BJ (cell line): ENCODE measurements around the gene THNSL1. TPM values are rescaled to one million over a fixed set of nuclear protein-coding genes. Genes with fewer than 3 reads are reported as not detected.

ENCODE experiments used
- CTCF ChIA-PET: fragments of 350-600 bp; formaldehyde crosslinking; extraction: SDS; loops from one replicate; lab custom pipeline; 2021; ENCODE audit warnings: antibody characterized with exemption, inconsistent platforms; lab: Yijun Ruan, JAX
- POLR2A ChIA-PET: fragments of 300-600 bp; sonication (Branson Sonifier 250); formaldehyde crosslinking; extraction: SDS; loops from one replicate; lab custom pipeline; 2021; ENCODE audit warnings: antibody characterized with exemption; lab: Charles Lee
- DNase-seq: peaks from one replicate; pipeline ENCODE4 v3.0.0-alpha.2; 2011; ENCODE audit warnings: low read depth
- H3K27me3 ChIP-seq: 2 replicates; pipeline ENCODE4 v1.6.0; 2011; ENCODE audit warnings: low read length; ENCODE audit not compliant: control insufficient read depth, insufficient read depth
- H3K36me3 ChIP-seq: 2 replicates; pipeline ENCODE4 v1.5.1; 2011; ENCODE audit warnings: low read length; ENCODE audit not compliant: control insufficient read depth, insufficient read depth
- H3K4me3 ChIP-seq: 2 replicates; pipeline ENCODE4 v1.5.1; 2011; ENCODE audit warnings: low read depth, mild to moderate bottlenecking, control low read depth, low read length
- polyA plus RNA-seq: library from polyadenylated mRNA; depleted of rRNA; stranded (reverse); fragments of >200 nt; gene quantifications from 2 replicates; pipeline ENCODE4 v1.2.3, GENCODE V29; 2011
- TF ChIP-seq, protein P1 (sequence below): IDR thresholded peaks from 2 replicates; pipeline ENCODE4 v1.5.1; 2011; ENCODE audit warnings: low read depth, mild to moderate bottlenecking, control low read depth, inconsistent platforms, low read length, moderate library complexity; ENCODE audit not compliant: insufficient read depth

THNSL1 gene
- polyA plus RNA-seq, 1 experiment = 0.78 TPM

DNA sequence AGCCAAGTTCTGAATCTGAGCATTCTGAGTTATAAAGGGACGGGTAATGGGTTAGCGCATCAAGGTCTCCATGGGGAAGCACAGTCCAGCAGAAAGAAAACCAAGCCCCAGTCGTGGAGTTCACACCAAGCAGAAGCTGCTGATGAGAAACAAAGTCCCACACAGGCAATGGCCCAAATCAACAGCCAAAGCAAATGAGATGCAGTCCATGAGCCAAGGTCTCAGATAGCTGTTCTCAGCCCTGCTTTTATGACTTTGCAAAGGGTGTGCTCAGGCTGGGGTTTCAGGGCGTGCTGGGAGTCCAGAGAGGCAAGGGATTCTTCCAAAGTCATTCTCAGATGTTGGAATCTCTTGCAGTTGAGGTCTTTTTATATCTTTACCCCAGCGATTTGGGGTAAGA lies 32.0 kb downstream of the THNSL1 start:
- H3K36me3 ChIP-seq = no peaks in the 10 kb centered on the region
- ChIA-PET POLR2A (no interaction called here), CTCF (no interaction called here)
- TF ChIP-seq, protein P1, sequence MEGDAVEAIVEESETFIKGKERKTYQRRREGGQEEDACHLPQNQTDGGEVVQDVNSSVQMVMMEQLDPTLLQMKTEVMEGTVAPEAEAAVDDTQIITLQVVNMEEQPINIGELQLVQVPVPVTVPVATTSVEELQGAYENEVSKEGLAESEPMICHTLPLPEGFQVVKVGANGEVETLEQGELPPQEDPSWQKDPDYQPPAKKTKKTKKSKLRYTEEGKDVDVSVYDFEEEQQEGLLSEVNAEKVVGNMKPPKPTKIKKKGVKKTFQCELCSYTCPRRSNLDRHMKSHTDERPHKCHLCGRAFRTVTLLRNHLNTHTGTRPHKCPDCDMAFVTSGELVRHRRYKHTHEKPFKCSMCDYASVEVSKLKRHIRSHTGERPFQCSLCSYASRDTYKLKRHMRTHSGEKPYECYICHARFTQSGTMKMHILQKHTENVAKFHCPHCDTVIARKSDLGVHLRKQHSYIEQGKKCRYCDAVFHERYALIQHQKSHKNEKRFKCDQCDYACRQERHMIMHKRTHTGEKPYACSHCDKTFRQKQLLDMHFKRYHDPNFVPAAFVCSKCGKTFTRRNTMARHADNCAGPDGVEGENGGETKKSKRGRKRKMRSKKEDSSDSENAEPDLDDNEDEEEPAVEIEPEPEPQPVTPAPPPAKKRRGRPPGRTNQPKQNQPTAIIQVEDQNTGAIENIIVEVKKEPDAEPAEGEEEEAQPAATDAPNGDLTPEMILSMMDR = no peak
- DNase-seq = no peak
- H3K4me3 ChIP-seq = no peak overlapping the region
- H3K27me3 ChIP-seq = no peaks in the 10 kb centered on the region; the same call in 1 of the 2 replicates

DNA sequence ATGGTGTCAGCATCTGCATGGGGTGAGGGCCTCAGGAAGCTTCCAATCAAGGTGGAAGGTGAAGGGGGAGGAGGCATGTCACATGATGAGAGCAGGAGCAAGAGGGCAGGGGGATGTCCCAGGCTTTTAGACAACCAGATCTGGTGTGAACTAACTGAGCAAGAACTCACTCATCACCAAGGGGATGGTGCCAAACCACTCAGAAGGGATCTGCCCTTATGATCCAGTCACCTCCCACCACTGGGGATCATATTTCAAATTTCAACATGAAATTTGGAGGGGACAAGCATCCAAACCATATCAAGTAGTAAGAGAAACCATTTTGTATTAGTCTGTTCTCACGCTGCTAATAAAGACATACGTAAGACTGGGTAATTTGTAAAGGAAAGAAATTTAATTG lies 33.6 kb downstream of the THNSL1 start:
- no peak for DNase-seq
- Histone ChIP-seq H3K4me3 (no peak overlapping the region), H3K27me3 (no peaks in the 10 kb centered on the region; the same call in 1 of the 2 replicates), H3K36me3 (no peaks in the 10 kb centered on the region)
- TF ChIP-seq, protein P1 = no peak
- ChIA-PET CTCF (no interaction called here), POLR2A (no interaction called here)

DNA sequence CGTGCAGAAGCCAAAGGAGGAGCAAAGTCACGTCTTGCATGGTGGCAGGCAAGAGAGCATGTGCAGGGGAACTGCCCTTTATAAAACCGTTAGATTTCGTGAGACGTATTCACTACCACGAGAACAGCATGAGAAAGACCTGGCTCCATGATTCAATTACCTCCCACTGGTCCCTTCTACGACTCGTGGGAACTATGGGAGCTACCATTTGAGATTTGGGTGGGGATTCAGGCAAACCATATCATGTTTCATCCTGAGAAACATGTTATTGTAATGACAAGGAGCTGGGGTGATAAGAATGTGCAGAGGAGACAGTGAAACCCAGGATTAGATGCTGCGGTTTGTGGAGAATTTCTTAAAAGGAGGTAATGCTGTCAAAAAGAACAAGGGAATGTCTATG lies 34.0 kb downstream of the THNSL1 start:
- POLR2A ChIA-PET = no interaction called here
- Histone ChIP-seq H3K27me3 (no peaks in the 10 kb centered on the region; the same call in 1 of the 2 replicates), H3K4me3 (no peak overlapping the region), H3K36me3 (no peaks in the 10 kb centered on the region)
- TF ChIP-seq, protein P1 = no peak
- CTCF ChIA-PET = no interaction called here
- no peak for DNase-seq

DNA sequence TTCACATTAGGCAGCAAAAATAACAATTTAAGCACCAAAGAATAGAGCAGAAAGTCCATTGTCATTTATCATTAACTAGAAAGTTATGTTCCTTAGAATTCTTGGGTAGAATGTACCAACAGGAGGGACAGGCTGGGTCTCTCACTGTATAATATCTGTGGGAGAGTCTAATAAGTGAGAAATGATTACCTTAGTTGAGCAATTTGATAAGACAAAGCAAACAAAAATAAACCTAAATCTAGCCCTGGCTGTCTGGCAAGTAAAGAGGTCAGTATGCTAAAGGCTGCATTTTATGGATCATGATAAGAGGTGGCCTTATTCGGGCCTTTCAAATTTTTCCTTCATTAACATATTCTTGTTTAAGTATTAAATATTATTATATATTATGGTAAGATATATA lies 35.6 kb downstream of the THNSL1 start:
- no peaks in the 10 kb centered on the region; the same call in 1 of the 2 replicates for H3K27me3 ChIP-seq
- POLR2A ChIA-PET = no interaction called here
- TF ChIP-seq, protein P1 = no peak
- no peak for DNase-seq
- no peak overlapping the region for H3K4me3 ChIP-seq
- H3K36me3 ChIP-seq = no peaks in the 10 kb centered on the region
- CTCF ChIA-PET = no interaction called here

DNA sequence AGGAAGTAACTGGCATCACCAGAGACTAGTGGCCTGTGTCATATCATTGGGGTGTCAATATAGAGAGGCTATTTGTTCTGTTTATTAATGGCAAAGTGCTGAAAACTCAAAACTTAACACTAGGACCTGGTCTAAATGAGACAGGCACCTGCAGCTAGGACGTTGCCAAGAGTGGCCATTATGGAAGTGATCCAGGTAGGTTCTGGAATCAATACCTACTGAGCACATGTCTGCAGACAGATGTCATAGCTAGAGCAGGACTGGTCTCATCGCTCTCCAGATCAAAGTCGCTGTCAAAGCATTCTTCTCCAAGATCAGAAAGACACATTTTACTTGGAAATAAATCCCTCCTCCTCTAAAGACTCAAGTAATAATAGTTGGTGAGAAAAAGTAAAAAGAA lies 40.3 kb downstream of the THNSL1 start:
- TF ChIP-seq, protein P1 = no peak
- ChIA-PET POLR2A (no interaction called here), CTCF (interaction anchor here (0.9 to 1.1 kb wide), 2 partner anchors 25 to 56 kb away, joined by 3 to 4 read pairs; no protein-coding TSS in a partner anchor)
- H3K36me3 ChIP-seq = no peaks in the 10 kb centered on the region
- H3K27me3 ChIP-seq = no peaks in the 10 kb centered on the region
- H3K4me3 ChIP-seq = no peak overlapping the region
- DNase-seq = no peak
